Measurements from ENCODE around the gene MAGI2. TPM values are rescaled to one million over a fixed set of nuclear protein-coding genes. Genes with fewer than 3 reads are reported as not detected.

Gene MAGI2
- total RNA-seq, 2 donors from 2014 or later, result 17.9 to 21.0 TPM

- intact Hi-C loops (cut with DNase I), result no loop called here
- DNase-seq (ENCODE audit: low spot score), result no peak
Measured at GRCh38 chr7:78112488-78112887, 1341.0 kb downstream of the MAGI2 start.

GRCh38 chr7:78111386-78111785 is 1342.1 kb downstream of the MAGI2 start:
- intact Hi-C loops (cut with DNase I), result no loop called here

GRCh38 chr7:78103475-78103874 is 1350.0 kb downstream of the MAGI2 start:
- intact Hi-C loops (cut with DNase I), result no loop called here
- no peak for DNase-seq (ENCODE audit: low spot score)

More at GRCh38 chr7:78111386-78111785, 1342.1 kb downstream of the MAGI2 start:
- no peak for DNase-seq (ENCODE audit: low spot score)

GRCh38 chr7:78101076-78101475 is 1352.4 kb downstream of the MAGI2 start:
- no peak for DNase-seq (ENCODE audit: low spot score)
- intact Hi-C loops (cut with DNase I), result no loop called here

GRCh38 chr7:78099715-78100394 is 1353.6 kb downstream of the MAGI2 start:
- intact Hi-C loops (cut with DNase I), result no loop called here
- no peak for DNase-seq (ENCODE audit: low spot score)

GRCh38 chr7:78095549-78095948 is 1357.9 kb downstream of the MAGI2 start:
- intact Hi-C loops (cut with DNase I), result no loop called here

GRCh38 chr7:78092331-78092730 is 1361.1 kb downstream of the MAGI2 start:
- no peak for DNase-seq (ENCODE audit: low spot score)
- intact Hi-C loops (cut with DNase I), result no loop called here

More at GRCh38 chr7:78095549-78095948, 1357.9 kb downstream of the MAGI2 start:
- DNase-seq (ENCODE audit: low spot score), result no peak

- intact Hi-C loops (cut with DNase I), result no loop called here
Measured at GRCh38 chr7:78090616-78091015, 1362.9 kb downstream of the MAGI2 start.

GRCh38 chr7:78083476-78084120 is 1369.9 kb downstream of the MAGI2 start:
- intact Hi-C loops (cut with DNase I), result no loop called here
- DNase-seq (ENCODE audit: low spot score), result no peak

More at GRCh38 chr7:78090616-78091015, 1362.9 kb downstream of the MAGI2 start:
- no peak for DNase-seq (ENCODE audit: low spot score)

- intact Hi-C loops (cut with DNase I), result no loop called here
- DNase-seq (ENCODE audit: low spot score), result no peak
Measured at GRCh38 chr7:78082556-78082955, 1370.9 kb downstream of the MAGI2 start.

- intact Hi-C loops (cut with DNase I), result no loop called here
- no peak for DNase-seq (ENCODE audit: low spot score)
Measured at GRCh38 chr7:78081888-78082287, 1371.6 kb downstream of the MAGI2 start.

- no peak for DNase-seq (ENCODE audit: low spot score)
- intact Hi-C loops (cut with DNase I), result no loop called here
Measured at GRCh38 chr7:78081344-78081743, 1372.1 kb downstream of the MAGI2 start.

GRCh38 chr7:78080811-78081210 is 1372.7 kb downstream of the MAGI2 start:
- intact Hi-C loops (cut with DNase I), result no loop called here
- DNase-seq (ENCODE audit: low spot score), result no peak

GRCh38 chr7:78080241-78080640 is 1373.2 kb downstream of the MAGI2 start:
- intact Hi-C loops (cut with DNase I), result no loop called here
- no peak for DNase-seq (ENCODE audit: low spot score)

- intact Hi-C loops (cut with DNase I), result no loop called here
Measured at GRCh38 chr7:78074713-78075112, 1378.8 kb downstream of the MAGI2 start.

GRCh38 chr7:78073609-78074382 is 1379.7 kb downstream of the MAGI2 start:
- intact Hi-C loops (cut with DNase I), result no loop called here

More at GRCh38 chr7:78074713-78075112, 1378.8 kb downstream of the MAGI2 start:
- no peak for DNase-seq (ENCODE audit: low spot score)

GRCh38 chr7:78072201-78072590 is 1381.3 kb downstream of the MAGI2 start:
- intact Hi-C loops (cut with DNase I), result no loop called here
- no peak for DNase-seq (ENCODE audit: low spot score)

More at GRCh38 chr7:78073609-78074382, 1379.7 kb downstream of the MAGI2 start:
- DNase-seq (ENCODE audit: low spot score), result no peak

GRCh38 chr7:78071491-78072200 is 1381.8 kb downstream of the MAGI2 start:
- intact Hi-C loops (cut with DNase I), result no loop called here
- no peak for DNase-seq (ENCODE audit: low spot score)

GRCh38 chr7:78066599-78066998 is 1386.9 kb downstream of the MAGI2 start:
- intact Hi-C loops (cut with DNase I), result no loop called here
- no peak for DNase-seq (ENCODE audit: low spot score)

Data from posterior vena cava (tissue), 2 donors.